GM10248 (cell line): ENCODE data around the gene REEP1.

Experiments used
- CTCF ChIA-PET: fragments of 300-600 bp; sonication (Branson Sonifier 250); formaldehyde crosslinking; extraction: SDS; loops from one replicate; lab custom pipeline; 2021; ENCODE audit warnings: antibody characterized with exemption; lab: Yijun Ruan, JAX
- POLR2A ChIA-PET: fragments of 350-650 bp; sonication (Branson Sonifier 250); formaldehyde crosslinking; extraction: SDS; loops from one replicate; lab custom pipeline; 2020; ENCODE audit warnings: antibody characterized with exemption; lab: Yijun Ruan, JAX
- DNase-seq: peaks from one replicate; pipeline ENCODE4 v3.0.0; 2012; ENCODE audit errors: extremely low spot score
- TF ChIP-seq, protein P1 (sequence below): IDR thresholded peaks from 2 replicates; pipeline ENCODE4 v1.5.1; 2012; ENCODE audit warnings: mild to moderate bottlenecking, low read depth; ENCODE audit errors: extremely low read depth, missing control alignments, control extremely low read depth

Gene REEP1

DNA sequence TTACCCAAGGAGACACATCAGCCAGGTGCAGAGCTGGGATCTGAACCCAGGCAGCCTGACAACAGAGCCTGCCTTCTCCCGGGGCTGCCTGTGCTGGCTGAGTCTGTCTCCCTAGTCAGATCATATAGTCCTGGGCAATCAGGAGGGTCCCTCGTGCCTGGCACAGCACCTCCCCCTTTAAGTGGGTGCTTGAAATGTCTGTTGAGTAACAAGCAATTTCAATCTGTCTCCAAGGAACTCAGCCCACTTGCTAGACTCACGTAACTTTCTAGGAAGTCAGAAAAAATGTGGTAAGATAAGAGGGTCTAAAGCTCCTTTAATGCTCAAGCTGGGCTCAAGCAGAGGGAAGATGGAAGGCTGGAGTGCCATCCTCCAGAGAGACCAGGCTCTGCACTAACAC, 51.9 kb downstream of the REEP1 start:
- ChIA-PET CTCF (interaction anchor here (1.2 to 1.3 kb wide), 3 partner anchors 11 to 52 kb away, joined by 3 to 4 read pairs (median 3); partner anchors contain the start of gene REEP1), POLR2A (no interaction called here)
- TF ChIP-seq, protein P1, sequence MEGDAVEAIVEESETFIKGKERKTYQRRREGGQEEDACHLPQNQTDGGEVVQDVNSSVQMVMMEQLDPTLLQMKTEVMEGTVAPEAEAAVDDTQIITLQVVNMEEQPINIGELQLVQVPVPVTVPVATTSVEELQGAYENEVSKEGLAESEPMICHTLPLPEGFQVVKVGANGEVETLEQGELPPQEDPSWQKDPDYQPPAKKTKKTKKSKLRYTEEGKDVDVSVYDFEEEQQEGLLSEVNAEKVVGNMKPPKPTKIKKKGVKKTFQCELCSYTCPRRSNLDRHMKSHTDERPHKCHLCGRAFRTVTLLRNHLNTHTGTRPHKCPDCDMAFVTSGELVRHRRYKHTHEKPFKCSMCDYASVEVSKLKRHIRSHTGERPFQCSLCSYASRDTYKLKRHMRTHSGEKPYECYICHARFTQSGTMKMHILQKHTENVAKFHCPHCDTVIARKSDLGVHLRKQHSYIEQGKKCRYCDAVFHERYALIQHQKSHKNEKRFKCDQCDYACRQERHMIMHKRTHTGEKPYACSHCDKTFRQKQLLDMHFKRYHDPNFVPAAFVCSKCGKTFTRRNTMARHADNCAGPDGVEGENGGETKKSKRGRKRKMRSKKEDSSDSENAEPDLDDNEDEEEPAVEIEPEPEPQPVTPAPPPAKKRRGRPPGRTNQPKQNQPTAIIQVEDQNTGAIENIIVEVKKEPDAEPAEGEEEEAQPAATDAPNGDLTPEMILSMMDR, result no peak
- DNase-seq, result no peak

DNA sequence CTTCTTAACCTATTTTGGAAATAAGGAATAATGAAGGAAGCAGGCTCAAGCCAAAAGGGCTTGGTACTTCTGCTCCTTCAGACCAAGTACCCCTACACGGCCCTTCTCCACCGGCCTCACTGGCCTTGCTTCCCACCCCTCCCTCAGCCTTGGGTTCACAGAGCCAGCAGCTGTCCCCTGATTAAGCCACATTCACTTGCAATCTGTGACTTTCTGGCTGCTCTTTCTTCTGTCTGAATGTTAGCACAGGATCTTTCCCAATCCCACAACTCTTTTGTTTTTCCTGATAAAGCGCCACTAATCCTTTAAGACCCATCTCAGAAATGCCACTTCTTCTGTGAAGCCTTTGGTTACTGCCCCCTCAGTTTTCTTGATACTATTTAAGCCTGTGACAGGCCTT, 52.4 kb downstream of the REEP1 start:
- CTCF ChIA-PET, result interaction anchor here (1.2 to 1.3 kb wide), 3 partner anchors 11 to 52 kb away, joined by 3 to 4 read pairs (median 3); partner anchors contain the start of gene REEP1
- DNase-seq, result no peak
- POLR2A ChIA-PET, result no interaction called here
- TF ChIP-seq, protein P1, result no peak

DNA sequence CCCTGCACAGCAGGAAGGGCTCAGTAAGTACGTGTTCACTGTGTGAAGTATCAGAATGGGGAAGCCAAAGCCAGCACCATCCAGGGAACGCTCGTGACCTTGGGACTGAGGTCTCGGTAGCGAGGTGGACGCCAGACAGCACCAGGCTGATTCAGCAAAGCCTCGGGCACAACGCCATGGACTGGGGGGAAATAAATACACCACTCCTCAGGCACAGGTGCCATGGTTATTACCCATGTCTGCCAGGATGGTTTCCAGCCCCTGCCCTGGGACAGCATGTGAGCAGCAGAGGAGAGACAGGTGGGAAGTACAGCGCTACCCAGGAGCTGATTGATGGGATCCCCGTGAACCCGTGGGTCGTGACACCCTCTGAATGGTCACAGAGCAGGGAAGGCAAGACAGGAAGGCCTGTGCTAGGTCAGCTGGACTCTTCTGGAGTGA, 53.0 kb downstream of the REEP1 start:
- DNase-seq, result no peak
- ChIA-PET CTCF (interaction anchor here (1.2 to 1.3 kb wide), 2 partner anchors 10 to 53 kb away, joined by 3 read pairs; partner anchors contain the start of gene REEP1), POLR2A (no interaction called here)
- TF ChIP-seq, protein P1, result no peak

DNA sequence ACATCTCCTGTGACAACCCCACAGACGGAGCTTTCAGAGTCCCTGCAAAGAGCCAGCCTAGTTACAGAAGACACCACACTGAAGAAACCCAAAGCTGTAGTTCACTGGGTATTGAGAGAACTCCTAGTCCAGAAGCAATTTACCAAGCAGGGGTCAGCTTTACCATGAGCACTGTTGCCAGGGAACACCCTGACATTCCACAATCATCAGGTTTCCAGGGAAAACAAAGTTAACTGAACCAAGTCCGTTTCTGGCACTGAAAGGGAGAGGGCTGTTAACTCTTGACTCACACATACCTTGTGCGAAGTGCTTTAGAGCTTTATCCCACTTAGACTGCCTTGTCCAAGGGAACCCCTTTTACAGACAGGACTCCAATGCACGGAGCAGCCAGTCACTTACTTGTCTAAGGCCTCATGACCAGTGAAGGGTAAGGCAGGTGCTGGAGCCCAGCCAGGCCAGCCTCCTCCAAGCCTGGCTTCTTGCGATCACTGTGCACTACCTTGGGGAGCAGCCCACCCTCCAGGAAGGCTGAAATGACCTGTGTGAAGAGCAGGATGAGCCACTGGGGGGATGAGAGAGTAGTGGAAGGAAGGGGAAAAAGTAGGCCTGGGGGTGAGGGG, 53.9 kb downstream of the REEP1 start:
- CTCF ChIA-PET, result interaction anchor here (1.3 to 1.8 kb wide), 5 partner anchors 9 to 83 kb away, joined by 3 to 9 read pairs (median 6); no protein-coding TSS in a partner anchor
- no peak for DNase-seq
- POLR2A ChIA-PET, result interaction anchor here (0.6 kb wide), 1 partner anchor 34 kb away, joined by 3 read pairs; no protein-coding TSS in a partner anchor
- TF ChIP-seq, protein P1, result no peak

DNA sequence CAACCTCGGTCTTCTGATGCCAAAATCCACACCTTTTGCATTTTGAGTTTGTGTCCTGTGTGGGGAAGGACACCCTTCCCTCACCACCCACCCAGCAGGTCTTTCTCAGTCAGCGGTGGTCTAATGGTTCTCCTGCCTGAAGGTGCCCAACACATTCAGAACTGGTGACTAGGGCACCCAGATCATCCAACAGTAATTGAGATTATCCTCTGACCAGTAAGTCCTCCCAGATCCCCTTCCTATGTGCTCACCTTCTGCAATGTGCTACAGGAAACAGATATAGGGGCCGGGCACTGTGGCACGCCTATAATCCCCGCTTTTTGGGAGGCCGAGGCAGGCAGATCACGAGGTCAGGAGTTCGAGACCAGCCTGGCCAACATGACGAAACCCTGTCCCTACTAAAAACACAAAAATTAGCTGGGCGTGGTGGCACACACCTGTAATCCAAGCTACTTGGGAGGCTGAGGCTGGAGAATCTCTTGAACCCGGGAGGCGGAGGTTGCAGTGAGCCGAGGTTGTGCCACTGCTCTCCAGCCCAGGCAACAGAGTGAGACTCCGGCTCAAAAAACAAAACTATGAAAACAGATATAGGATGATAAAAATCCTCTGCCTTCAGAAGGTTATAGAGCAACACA, 56.2 kb downstream of the REEP1 start:
- TF ChIP-seq, protein P1, result no peak
- ChIA-PET CTCF (interaction anchor here (1.6 kb wide), 1 partner anchor 37 kb away, joined by 4 read pairs; no protein-coding TSS in a partner anchor), POLR2A (no interaction called here)
- no peak for DNase-seq

DNA sequence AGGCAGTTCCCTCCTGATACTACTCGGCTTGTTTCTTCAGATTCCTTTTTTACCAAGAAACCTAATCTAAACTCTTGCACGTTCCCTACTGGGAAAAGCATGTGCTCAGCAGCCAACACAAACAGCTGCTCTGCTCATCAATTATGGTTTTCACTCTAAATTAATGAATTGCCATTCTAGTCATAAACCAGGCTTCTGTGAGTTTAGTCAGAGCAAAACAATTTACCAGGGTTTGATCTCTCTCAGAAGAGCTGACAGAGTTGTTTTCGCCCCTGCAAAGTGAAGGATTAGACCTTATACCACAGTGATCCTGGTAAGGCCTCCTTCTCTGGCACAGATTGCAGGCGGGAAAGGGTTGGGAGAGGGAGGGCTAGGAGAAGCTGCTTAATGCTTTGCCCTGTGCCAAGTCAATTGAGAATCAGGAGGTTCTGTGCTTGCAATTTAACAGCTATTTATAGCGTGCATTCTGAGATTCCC, 57.2 kb downstream of the REEP1 start:
- POLR2A ChIA-PET, result no interaction called here
- CTCF ChIA-PET, result interaction anchor here (1.6 kb wide), 1 partner anchor 36 kb away, joined by 4 read pairs; no protein-coding TSS in a partner anchor
- DNase-seq, result no peak
- TF ChIP-seq, protein P1, result no peak
